ENCODE measurements around the gene CENPU.

CENPU gene

DNA sequence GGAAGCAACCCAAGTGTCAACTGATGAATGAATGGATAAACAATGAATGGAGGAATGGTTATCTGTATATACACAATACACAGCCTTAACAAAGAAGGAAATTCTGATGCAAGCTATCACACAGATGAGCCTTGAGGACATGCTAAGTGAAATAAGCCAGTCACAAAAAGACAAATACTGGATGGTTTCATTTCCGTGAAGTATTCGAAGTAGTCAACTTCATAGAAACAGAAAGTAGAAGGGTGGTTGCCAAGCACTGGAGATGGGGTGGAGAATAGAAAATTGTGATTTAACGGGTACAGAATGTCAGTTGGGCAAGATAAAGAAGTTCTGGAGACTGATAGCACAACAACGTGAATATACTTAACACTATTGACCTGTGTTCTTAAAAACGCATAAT lies 28.2 kb downstream of the CENPU start:
- no peak for DNase-seq (ENCODE audit: low read depth)

DNA sequence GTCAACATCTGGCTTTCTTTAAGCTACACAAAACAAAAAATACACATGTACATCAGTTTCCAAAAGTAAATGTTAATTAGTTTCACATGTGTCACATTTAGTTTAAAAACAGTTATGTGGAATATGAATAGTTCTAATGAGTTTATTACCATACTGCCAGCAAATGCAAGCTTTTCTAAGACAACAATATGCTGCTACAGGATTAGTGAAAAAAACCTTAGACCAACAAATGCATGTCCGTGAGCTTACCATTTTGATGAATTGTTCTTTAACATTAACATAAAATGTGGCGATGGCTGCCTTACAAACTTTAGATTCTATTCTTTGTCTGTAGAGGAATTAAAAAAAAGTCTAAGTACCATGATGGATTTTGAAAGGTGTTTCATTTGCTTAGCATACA lies 31.8 kb downstream of the CENPU start:
- no peak for DNase-seq (ENCODE audit: low read depth)

DNA sequence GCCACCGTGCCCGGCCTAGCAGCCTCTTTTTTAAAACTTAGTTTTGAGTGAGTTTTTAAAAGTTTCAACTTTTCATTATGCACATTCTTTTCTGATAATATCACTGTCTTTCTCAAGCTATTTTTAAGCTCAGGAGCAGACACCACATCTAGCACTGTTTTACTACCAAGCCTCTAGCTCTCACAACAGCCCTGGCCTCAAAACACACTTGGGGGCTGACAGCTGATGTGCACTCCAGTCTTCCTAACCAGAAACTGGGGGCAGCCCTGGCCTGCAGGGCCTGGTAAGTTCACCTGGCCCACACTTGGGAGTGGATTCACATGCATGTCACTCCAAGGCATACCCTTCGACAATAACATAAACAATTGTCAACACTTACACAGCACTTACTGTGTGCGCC lies 34.0 kb downstream of the CENPU start:
- DNase-seq (ENCODE audit: low read depth): no peak

DNA sequence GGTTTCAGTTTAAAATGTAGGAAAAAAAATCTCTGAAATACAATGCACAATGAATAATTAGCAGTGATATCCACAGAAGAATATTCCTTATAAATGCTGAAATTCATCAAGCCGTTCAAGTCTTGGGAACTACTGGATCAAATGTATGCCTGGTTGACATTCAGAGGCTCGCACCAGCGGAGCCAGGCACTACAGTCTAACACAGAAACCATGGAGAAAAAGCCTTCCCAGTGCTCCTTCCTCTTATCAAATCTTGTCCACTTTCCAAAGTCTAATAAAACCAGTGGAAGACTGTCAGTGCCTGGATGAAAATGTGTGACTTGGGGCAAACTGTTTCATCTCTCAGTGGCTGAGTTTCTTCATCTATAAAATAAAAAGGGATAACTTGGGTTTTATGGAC lies 35.9 kb downstream of the CENPU start:
- no peak for DNase-seq (ENCODE audit: low read depth)

DNA sequence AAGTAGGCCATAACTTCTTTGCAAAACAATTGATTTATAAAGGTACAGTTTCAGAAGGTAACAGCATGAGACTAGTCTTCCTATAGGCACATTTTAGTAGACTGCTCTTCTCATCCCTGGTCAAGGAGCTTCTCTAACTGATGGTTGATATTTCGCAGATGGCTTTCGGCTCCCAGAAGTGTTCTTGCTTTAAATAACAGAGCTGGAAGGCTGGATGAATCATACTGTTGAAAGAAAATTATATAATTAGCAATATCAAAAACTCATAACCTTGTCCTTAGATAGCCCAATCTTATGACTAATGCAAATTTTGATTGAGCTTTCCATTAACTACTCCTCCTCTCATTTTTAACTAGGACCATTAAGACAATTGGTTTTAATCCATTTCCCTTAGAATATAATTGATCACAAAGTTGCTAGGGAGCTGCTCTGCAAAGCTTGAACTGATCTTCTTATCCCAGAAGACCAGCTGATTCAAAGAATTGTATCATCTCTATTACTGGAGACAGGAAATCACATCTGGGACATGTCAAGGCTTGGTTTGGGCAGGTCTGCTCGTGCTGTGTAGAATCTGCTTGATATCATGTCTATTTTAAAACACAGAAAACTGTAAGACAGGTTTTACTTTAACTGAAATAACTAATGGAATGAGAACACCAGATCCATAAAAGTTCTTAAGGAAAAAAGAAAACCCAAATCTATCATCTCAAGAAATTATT lies 38.6 kb downstream of the CENPU start:
- DNase-seq (ENCODE audit: low read depth): no peak

DNA sequence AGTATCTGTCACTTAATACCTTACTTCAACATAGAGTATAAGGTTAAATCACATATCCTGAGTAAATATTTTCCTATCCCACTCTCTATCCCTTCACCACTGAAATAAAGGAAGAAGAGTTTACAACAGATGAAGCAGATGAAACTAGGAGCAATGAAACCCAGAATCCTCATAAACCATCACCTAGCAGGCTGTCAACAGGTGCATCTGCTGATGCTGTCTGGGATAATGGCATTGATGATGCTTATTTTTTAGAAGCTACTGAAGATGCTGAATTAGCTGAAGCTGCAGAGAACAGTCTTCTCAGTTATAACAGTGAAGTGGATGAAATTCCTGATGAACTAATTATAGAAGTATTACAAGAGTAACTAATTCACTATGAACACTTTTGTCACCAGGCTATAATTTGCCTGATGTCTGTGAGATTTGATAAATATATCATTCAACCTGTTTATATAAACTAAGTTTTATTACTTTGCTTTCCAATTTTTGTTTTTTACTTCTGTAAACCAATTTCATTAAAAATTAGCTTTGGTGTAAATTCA lies 39.4 kb downstream of the CENPU start:
- DNase-seq (ENCODE audit: low read depth): no peak

DNA sequence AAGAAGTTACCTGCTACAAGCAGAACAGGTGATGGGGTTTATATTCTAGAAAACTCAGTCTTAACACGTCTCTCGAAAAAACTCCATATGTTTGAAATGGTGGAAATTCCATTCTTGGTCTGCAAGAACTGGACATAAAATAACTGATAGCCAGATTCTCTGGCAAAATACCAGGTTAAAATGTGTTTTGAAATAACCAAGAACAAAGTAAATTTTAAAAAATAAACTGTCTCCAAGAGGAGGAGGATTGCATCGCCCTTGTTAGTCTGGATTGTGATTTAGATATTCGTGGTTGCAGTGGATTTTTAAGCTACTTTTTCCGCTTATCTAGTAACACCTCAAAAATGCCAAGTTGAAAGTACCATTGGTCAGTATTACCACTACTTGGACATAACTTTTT lies 40.8 kb downstream of the CENPU start:
- no peak for DNase-seq (ENCODE audit: low read depth)

DNA sequence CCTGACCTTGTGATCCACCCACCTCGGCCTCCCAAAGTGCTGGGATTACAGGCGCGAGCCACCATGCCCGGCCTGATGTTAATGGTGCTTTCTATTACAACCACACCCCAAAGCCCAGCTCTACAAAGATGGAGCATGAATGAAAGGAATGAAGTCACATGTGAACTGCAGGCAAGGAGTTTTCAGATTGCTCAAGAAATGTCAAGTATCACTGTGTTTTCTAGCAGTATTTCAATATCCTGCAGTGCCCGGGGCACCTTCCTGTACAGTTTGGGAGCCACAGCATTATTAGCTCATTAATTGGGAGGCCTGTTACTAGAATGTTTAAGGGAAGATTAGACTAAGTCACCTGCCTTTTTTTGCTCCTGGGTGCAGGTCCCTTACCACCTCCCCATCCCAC lies 44.2 kb downstream of the CENPU start:
- DNase-seq (ENCODE audit: low read depth): no peak

DNA sequence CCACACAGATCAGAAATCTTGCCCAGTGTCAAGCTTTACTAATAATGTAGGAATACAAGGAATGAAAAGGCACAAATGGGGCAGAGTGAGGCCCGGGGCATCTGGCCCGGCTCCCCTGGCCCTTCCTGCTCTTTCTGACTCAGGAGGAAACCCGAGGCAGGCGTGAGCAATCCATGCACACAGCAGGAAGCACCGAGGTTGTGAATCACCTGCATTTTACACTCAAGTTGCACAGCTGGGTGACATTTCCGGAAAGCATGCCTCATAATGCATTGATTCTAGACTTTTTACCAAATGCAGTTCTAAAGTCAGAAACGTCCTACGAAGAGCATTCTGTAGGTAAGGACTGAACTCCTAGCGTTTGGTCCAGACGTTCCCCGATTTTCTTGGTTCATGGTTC lies 45.4 kb downstream of the CENPU start:
- DNase-seq (ENCODE audit: low read depth): no peak

DNA sequence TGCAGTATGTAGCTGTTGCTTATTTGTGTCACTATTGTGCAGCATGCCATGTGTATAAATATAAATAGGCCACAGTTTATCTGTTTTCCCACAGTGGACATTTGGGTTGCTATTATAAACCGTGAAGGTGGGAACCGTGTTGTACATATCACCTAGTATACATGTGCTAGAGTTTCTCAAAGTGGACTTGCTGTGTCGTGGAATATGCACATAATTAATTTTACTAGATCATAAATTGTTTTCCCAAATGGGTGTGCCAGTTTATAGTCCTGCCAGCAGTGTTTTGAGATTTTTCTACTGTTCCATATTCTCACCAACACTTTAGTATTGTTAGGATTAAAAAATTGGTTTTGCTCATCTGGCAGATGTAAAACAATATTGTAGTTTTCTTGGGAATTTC lies 45.9 kb downstream of the CENPU start:
- no peak for DNase-seq (ENCODE audit: low read depth)

DNA sequence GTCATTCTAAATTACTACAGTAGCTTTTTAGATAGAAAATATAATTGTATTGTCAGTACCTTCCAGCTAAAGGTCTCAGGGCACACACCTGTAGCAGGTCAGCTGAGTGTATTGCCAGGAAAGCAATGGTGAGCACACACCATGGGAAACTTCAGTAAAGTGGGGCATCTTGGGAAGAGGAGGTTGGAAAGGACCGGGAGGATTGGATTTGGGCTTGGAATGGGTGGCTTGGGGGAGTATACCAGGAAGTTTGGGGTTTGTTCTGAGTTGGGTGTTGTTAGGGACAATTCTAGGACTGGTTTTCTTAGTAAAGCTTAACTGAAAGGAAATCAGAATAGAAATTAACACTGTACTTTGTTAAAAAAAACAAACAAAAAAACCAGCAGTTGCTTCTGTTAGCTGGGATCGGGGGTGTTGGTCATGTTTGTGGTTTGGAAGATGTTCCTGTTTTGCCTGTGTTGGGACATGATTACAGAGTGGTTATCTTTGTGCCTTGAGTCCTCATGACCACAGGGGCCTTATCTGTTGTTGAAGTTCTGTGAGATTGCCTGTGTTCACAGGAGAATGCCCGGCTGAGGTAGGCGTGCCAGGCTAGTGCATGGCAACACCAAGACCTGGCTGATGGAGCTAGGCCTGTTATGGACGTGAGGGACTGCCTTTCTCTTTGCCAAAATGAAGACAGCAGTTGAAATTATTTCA lies 49.3 kb downstream of the CENPU start:
- DNase-seq (ENCODE audit: low read depth): no peak

DNA sequence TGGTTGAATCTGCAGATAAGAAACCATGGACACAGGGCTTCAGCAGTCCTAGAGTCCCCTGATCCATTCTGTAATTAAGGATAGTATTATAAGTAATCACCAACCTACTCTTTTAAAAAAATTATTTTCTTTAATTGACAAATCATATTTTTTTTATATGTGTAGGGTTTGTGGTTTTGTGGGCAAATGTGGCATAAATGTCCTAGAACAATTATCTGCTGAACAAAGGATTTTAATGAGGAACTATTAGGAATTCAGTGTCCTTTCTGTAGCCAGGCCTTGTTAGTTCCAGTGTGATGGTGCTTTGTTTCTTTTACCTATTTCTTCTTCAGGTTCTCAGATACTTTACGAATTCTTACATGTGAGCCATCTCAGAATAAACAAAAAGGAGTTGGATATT lies 52.0 kb downstream of the CENPU start:
- no peak for DNase-seq (ENCODE audit: low read depth)

DNA sequence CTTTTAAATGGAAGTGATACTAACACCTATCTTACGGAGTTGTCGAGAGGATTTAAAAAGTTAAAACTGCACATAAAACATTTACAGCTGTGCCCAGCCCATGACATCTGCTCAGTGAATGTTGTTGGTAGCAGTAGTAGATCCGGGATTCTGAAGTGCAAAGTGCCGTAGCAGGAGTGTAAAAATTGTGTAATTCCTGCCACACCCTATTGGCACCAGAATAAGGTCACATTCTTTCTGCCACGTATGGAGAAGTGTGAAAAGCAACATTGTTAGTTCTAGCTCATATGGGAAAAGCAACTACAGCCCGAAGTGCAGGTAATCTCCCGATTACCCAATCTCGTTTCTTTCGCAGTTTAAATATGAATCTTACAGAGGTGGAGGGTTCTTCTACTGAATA lies 53.2 kb downstream of the CENPU start:
- DNase-seq (ENCODE audit: low read depth): no peak

DNA sequence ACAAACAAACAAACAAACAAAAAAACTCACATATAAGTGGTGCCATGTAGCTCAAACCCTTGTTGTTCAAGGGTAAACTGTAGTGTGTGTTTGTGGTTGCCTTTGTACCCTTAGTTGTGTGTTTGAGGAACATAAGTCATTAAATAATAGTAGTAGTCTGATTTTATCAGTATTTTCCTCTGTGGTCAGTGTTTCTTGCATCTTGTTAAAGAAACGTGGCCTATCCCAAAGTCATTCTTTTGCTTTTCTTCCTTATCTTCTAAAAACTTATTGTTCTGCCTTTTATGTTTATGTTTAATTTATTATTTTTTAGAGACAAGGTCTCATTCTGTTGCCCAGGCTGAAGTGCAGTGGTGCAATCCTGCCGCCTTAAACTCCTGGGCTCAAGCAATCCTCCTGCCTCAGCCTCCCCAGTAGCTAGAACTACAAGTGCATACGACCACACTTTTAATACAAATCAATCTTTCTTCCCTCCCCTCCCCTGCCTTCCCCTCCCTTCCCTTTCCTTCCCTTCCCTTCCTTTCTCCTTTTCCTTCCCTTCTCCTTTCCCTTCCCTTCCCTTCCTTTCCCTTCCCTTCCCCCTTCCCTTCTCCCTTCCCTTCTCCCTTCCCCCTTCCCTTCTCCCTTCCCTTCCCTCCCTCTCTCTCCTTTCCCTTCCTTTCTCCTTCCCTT lies 57.9 kb downstream of the CENPU start:
- DNase-seq (ENCODE audit: low read depth): no peak

DNA sequence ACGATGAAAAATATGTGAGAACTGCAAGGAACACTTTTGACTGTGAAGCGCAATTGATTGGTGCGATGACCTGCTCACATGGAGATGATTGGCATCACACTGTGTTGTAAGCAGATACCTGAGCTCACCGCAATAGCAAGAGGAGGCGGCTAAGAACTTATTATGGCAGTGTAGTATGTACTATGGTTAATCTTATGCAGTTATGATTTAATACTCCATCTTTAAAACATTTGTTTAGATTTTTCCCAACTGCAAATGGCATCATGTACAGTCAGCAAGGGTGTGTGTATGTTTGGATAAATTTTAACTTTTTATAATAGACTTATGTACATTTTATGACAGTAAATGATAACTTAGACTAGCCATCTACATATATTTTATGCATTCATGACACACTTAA lies 58.9 kb downstream of the CENPU start:
- no peak for DNase-seq (ENCODE audit: low read depth)

DNA sequence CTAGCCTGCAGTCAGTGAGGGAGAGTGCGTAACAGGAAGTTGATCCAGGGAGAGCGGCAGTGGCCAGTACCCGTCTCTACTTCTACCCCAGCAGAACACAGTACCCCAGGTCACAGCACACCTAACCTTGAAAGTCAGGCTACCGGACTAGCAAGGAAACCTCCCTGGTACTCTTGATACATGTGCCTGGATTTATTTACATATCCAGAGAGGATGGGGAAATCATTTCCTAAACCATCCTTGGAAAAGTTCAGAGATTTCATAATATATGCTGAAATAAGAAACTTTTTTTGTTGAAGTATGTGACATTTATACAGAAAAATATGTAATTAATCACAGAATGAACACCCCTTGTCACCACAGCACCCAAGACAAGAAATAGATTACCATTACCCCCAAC lies 59.9 kb downstream of the CENPU start:
- no peak for DNase-seq (ENCODE audit: low read depth)

DNA sequence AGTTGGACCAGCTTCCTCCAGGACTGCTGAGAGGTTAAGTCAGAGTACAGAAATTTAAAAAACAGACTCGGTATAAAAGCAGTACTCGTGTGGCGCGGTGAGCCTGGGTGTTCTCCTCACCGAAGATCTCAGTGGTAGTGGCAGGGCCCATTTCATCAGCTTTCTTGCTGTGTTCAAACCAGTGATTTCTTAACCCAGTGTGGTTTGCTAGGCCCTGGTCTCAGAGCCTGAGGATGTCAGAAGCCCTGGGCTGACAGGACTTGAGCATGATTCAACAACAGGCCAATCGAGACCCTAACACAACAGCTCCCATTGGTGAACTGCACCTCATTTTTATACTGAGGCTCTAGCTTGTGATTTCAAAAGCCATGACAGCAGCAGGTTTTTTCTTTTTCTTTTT lies 61.2 kb downstream of the CENPU start:
- no peak for DNase-seq (ENCODE audit: low read depth)

DNA sequence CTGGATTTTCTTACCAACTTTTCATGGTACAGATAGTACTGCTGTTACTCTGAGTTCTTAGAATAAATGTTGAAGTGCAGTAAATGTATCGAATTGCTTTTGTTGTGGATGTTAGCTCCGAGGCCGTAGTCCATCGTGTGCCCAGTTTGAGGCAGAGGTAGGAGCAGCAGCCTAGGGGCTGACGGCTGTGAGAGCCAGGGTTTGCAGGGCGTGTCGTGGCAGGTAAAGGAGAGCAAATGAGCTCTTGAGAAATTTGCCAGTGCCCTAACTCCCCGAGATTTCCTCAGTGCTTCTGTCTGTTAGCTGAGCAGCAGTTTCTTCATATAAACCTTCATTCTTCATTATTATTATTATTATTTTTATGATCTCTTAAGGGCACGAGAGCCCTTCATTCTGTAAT lies 62.8 kb downstream of the CENPU start:
- DNase-seq (ENCODE audit: low read depth): no peak

DNA sequence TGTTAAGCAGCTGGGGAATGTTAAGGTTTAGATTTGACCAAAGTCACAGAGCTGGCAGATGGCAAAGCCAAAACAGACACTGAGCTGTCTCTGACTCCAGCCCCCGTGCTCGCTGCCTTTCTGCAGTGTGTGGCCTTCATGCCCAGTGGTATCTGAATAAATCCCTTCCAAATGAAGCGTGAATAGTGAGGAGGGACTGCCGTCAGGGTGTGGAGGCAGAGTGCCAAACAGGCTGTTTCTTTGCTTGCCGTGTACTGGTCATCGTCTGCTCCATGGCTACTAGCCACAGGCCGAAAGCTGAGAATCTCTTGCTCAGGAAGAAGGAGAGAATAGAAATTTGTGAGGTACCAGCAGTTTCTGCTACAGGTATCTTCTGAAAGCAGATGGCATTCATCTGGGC lies 64.6 kb downstream of the CENPU start:
- no peak for DNase-seq (ENCODE audit: low read depth)

DNA sequence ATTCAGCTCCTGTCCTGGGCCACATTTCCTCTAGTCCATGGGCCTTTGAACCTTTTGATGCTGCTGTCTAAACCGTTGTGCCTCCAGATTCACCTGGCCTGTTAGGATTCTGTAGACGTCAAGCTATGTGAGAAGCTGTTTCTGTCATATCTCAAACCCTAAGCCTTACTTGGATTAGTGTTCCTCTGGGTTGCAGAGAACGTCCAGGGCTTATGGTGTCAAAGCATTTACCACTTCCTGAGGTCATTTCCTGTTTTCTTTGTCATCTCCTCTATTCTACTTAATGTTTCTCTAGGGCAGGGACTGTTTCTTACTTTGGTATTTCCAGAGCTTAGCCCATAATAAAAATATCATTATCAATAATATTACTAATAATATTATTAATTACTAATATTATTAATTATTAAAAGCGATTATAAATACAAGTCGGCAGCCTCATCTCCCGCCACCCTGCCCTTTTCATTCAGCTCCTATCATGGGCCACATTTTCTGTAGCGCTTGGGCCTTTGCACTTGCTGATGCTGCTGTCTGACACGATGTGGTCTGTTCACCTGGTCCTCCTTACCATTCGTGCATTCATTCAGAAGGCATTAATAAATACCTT lies 65.3 kb downstream of the CENPU start:
- DNase-seq (ENCODE audit: low read depth): no peak

DNA sequence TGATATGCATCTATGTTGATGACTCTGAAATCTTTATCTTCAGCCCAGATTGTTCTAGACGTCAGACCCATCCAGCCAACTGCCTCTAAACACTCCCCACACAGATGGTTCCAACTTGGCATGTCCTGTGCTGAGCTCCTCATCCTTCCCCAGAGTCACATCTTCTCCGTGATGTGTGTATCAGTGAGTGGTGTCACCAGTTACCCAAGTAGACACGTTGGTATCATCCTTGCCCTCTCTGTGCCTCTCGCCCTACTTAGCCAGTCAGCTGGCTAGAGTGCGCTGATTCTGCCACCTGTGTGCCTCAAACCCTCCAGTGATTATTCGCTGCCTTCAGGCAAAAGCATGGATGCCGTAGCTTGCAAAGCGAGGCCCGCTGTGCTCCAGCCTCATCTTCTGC lies 65.8 kb downstream of the CENPU start:
- no peak for DNase-seq (ENCODE audit: low read depth)

DNA sequence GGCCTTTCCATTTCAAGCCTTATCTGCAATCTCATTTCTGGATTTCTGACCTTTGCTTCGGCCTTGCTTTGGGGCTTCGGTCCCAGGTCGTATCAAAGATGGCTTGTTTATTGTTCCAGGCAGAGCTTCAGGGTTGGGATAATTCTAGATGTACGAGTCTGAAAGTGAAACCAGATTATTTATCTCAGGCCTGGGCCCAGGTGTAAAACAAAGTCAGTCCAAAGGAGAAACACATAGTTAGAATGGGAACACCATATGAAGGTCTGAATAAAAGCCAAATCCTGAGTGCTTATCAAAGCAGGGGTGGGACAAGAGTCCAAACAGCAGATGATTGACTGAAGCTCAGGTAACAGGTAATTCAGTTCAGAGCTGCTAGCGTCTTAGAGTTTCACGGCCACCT lies 67.2 kb downstream of the CENPU start:
- DNase-seq (ENCODE audit: low read depth): no peak

Data from T follicular helper cell (primary cell).